Measurements from ENCODE around the gene MPST.

GRCh38 chr22:37048133-37048532, 28.6 kb downstream of the MPST start:
- TF ChIP-seq, protein P1, sequence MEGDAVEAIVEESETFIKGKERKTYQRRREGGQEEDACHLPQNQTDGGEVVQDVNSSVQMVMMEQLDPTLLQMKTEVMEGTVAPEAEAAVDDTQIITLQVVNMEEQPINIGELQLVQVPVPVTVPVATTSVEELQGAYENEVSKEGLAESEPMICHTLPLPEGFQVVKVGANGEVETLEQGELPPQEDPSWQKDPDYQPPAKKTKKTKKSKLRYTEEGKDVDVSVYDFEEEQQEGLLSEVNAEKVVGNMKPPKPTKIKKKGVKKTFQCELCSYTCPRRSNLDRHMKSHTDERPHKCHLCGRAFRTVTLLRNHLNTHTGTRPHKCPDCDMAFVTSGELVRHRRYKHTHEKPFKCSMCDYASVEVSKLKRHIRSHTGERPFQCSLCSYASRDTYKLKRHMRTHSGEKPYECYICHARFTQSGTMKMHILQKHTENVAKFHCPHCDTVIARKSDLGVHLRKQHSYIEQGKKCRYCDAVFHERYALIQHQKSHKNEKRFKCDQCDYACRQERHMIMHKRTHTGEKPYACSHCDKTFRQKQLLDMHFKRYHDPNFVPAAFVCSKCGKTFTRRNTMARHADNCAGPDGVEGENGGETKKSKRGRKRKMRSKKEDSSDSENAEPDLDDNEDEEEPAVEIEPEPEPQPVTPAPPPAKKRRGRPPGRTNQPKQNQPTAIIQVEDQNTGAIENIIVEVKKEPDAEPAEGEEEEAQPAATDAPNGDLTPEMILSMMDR (IDR thresholded peaks at IDR 0.05), result no peak
- TF ChIP-seq POLR2A (IDR thresholded peaks at IDR 0.05), result no peak

Data from adrenal gland (tissue), 5 donors.